ENCODE data around the gene RNF213. TPM values are rescaled to one million over a fixed set of nuclear protein-coding genes. Genes with fewer than 3 reads are reported as not detected.

The RNF213 gene
- total and polyA plus RNA-seq, 2 donors (not counting 1 experiment from before 2014, with no cell fraction given): 36.8 to 245 TPM

DNA sequence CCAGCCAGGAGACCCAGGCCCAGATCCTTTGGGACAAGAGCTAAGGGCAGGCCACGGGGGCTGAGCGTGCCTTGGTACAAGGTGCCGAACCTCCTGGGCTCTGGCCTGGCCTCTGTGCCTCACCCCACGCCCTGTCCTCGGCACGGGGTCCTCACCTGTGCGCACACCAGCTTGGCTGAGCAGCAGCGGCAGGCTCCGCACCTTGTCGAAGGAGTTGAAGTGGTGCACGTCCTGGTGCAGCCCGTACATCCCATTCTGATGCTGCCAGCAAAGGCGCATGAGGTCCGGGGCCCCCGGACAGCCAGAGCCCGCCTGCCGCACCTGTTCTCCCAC is 45.8 kb upstream of the RNF213 start:
- H3K27ac ChIP-seq (ENCODE audit: insufficient read depth, low read length): no peak overlapping the region

DNA sequence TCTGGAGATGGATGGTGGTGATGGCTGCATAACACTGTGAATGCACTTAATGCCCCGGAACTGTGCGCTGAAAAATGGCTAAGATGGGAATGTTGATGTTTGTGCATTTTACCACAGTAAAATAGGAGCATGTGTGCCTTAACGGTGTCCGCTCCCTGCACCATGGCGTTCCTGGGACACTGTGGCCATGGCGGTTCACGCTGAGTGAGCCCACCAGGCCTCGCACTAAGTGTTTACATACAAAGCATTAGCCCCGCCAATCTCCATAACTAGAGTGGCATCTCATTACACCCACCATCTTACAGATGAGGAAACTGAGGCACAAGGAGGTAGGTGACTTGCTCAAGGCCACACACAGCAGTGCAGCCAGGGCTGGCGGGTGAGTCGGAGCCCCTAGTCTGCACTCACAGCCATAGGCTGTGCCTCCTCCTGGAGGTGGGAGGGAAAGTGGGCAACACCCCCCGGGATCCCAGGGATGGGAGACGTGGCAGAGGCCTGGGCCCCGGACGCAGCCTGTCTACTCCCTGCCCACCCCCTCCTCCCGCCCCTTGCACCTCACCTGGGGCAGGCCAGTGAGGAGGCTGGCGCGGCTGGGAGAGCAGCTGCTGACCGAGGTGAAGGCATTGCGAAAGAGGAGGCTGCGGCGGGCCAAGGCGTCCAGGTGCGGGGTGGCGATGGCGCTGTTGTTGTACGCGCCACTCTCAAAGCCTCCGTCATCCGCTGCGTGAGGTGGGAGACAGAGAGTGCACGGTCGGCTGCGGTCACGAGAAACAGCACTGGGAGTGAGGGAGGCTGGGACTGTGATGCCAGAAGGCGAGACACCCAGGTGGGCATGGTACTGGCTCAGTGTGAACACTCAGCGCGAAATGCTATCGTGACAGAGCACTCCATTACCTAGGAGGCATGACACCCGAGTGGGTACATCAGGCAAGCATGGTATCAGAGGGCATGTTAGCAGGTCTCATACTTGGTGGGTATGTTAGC is 43.9 kb upstream of the RNF213 start:
- Histone ChIP-seq H3K27ac (ENCODE audit: insufficient read depth, low read length) (no peak overlapping the region), H3K36me3 (ENCODE audit: control insufficient read depth, insufficient read depth, low read length) (peaks cover 25% of the 10 kb centered on the region), H3K27me3 (ENCODE audit: control insufficient read depth, insufficient read depth, low read length) (no peaks in the 10 kb centered on the region), H4K20me1 (ENCODE audit: control insufficient read depth, extremely low read depth, insufficient read depth, low read length) (no peaks in the 10 kb centered on the region), H3K4me2 (ENCODE audit: extremely low read depth, insufficient read depth, low read length) (no peak overlapping the region), H3K9me3 (ENCODE audit: control insufficient read depth, insufficient read depth, low read depth, low read length) (no peaks in the 10 kb centered on the region), H2AFZ (ENCODE audit: low read length) (no peak overlapping the region), H3K79me2 (ENCODE audit: control insufficient read depth, insufficient read depth, low read length) (peaks cover 12% of the 10 kb centered on the region), H3K4me1 (ENCODE audit: control insufficient read depth, extremely low read depth, insufficient read depth, low read length) (peaks cover 9% of the 10 kb centered on the region), H3K9ac (ENCODE audit: insufficient read depth, low read length) (no peak overlapping the region), H3K4me3 (replicated peaks in 1 of 4; ENCODE audit: control extremely low read depth in 1 of 4, insufficient read depth in 1 of 4, low read depth in 3 of 4, low read length in 4 of 4) (no peak overlapping the region)
- no peak for DNase-seq (ENCODE audit: low read depth in 2 of 2)
- TF ChIP-seq EZH2 (IDR thresholded peaks at IDR 0.05; ENCODE audit: low read length, missing control alignments): no peak
- TF ChIP-seq, protein P1, sequence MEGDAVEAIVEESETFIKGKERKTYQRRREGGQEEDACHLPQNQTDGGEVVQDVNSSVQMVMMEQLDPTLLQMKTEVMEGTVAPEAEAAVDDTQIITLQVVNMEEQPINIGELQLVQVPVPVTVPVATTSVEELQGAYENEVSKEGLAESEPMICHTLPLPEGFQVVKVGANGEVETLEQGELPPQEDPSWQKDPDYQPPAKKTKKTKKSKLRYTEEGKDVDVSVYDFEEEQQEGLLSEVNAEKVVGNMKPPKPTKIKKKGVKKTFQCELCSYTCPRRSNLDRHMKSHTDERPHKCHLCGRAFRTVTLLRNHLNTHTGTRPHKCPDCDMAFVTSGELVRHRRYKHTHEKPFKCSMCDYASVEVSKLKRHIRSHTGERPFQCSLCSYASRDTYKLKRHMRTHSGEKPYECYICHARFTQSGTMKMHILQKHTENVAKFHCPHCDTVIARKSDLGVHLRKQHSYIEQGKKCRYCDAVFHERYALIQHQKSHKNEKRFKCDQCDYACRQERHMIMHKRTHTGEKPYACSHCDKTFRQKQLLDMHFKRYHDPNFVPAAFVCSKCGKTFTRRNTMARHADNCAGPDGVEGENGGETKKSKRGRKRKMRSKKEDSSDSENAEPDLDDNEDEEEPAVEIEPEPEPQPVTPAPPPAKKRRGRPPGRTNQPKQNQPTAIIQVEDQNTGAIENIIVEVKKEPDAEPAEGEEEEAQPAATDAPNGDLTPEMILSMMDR (conservative IDR thresholded peaks at IDR 0.05 in 1 of 2, IDR thresholded peaks at IDR 0.05 in 1 of 2; ENCODE audit: low read depth in 1 of 2, low read length in 2 of 2): no peak

More for the DNA sequence above, 45.8 kb upstream of the RNF213 start:
- peaks cover 9% of the 10 kb centered on the region for H3K4me1 ChIP-seq (ENCODE audit: control insufficient read depth, extremely low read depth, insufficient read depth, low read length)
- peaks cover 12% of the 10 kb centered on the region for H3K79me2 ChIP-seq (ENCODE audit: control insufficient read depth, insufficient read depth, low read length)
- H3K4me3 ChIP-seq (replicated peaks in 1 of 4; ENCODE audit: control extremely low read depth in 1 of 4, insufficient read depth in 1 of 4, low read depth in 3 of 4, low read length in 4 of 4): no peak overlapping the region
- no peaks in the 10 kb centered on the region for H3K9me3 ChIP-seq (ENCODE audit: control insufficient read depth, insufficient read depth, low read depth, low read length)
- no peak overlapping the region for H3K4me2 ChIP-seq (ENCODE audit: extremely low read depth, insufficient read depth, low read length)
- no peak overlapping the region for H2AFZ ChIP-seq (ENCODE audit: low read length)
- TF ChIP-seq, protein P1 (conservative IDR thresholded peaks at IDR 0.05 in 1 of 2, IDR thresholded peaks at IDR 0.05 in 1 of 2; ENCODE audit: low read depth in 1 of 2, low read length in 2 of 2): no peak
- TF ChIP-seq EZH2 (IDR thresholded peaks at IDR 0.05; ENCODE audit: low read length, missing control alignments): no peak
- peaks cover 39% of the 10 kb centered on the region for H3K36me3 ChIP-seq (ENCODE audit: control insufficient read depth, insufficient read depth, low read length)
- no peaks in the 10 kb centered on the region for H4K20me1 ChIP-seq (ENCODE audit: control insufficient read depth, extremely low read depth, insufficient read depth, low read length)
- H3K9ac ChIP-seq (ENCODE audit: insufficient read depth, low read length): no peak overlapping the region
- no peaks in the 10 kb centered on the region for H3K27me3 ChIP-seq (ENCODE audit: control insufficient read depth, insufficient read depth, low read length)
- DNase-seq (ENCODE audit: low read depth in 2 of 2): no peak

DNA sequence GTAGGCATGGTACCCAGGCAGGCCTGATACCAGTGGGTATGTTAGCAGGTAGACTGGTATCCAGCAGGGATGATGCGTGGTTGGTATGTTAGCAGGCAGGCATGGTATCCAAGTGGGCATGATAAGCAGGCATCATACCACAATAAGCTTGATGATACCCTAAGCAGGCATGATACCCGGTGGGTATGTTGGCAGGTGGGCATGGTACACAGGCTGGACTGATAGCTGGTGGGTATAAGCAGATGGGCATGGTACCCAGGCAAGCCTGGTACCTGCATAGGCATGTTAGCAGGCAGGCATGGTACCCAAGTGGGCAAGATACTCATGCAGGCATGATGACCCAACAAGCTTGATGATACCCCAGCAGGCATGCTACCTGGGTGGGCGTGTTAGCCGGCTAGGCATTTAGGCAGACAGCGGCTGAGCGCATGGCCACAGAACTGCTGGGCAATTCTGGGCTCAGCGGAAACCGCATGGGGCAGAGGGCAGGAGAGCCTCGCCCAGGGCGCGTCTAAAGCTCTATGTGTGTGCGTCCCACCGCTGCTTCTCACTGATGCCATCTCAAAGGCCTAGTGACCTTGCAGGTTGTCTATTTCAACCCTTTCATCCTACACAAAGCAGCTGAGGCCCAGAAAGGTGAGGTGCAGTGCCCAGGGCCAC is 42.8 kb upstream of the RNF213 start:
- Histone ChIP-seq H3K9me3 (ENCODE audit: control insufficient read depth, insufficient read depth, low read depth, low read length) (no peaks in the 10 kb centered on the region), H2AFZ (ENCODE audit: low read length) (no peak overlapping the region), H3K4me1 (ENCODE audit: control insufficient read depth, extremely low read depth, insufficient read depth, low read length) (peaks cover 9% of the 10 kb centered on the region), H4K20me1 (ENCODE audit: control insufficient read depth, extremely low read depth, insufficient read depth, low read length) (no peaks in the 10 kb centered on the region), H3K9ac (ENCODE audit: insufficient read depth, low read length) (no peak overlapping the region), H3K4me3 (replicated peaks in 1 of 4; ENCODE audit: control extremely low read depth in 1 of 4, insufficient read depth in 1 of 4, low read depth in 3 of 4, low read length in 4 of 4) (no peak overlapping the region), H3K36me3 (ENCODE audit: control insufficient read depth, insufficient read depth, low read length) (peaks cover 20% of the 10 kb centered on the region), H3K79me2 (ENCODE audit: control insufficient read depth, insufficient read depth, low read length) (peaks cover 12% of the 10 kb centered on the region), H3K27ac (ENCODE audit: insufficient read depth, low read length) (no peak overlapping the region), H3K27me3 (ENCODE audit: control insufficient read depth, insufficient read depth, low read length) (no peaks in the 10 kb centered on the region), H3K4me2 (ENCODE audit: extremely low read depth, insufficient read depth, low read length) (no peak overlapping the region)
- no peak for TF ChIP-seq EZH2 (IDR thresholded peaks at IDR 0.05; ENCODE audit: low read length, missing control alignments)
- TF ChIP-seq, protein P1 (conservative IDR thresholded peaks at IDR 0.05 in 1 of 2, IDR thresholded peaks at IDR 0.05 in 1 of 2; ENCODE audit: low read depth in 1 of 2, low read length in 2 of 2): no peak
- DNase-seq (ENCODE audit: low read depth in 2 of 2): no peak

Measured in fibroblast of lung (primary cell).